ENCODE results near the gene VARS2. TPM values are rescaled to one million over a fixed set of nuclear protein-coding genes. Genes with fewer than 3 reads are reported as not detected.
"Not testable (repeated sequence)": the region's sequence is repeated elsewhere in the genome, so short reads cannot be mapped to it uniquely, and the experiment has no call there.

The VARS2 gene
- polyA plus RNA-seq (2013, experiment 1 of 2) = 12.1 TPM
- polyA plus RNA-seq (2013, experiment 2 of 2) = 13.9 TPM

GRCh38 chr6:30914076-30914853 is at the start of gene VARS2:
VARS2 (plus strand) TSS chr6:30914238; CDS start chr6:30914837, 599 bp downstream.
- peak within 1 kb of the TSS; percentile 53 for H3K18ac ChIP-seq (ENCODE audit: low read length)

GRCh38 chr6:30864325-30864724 is 49.7 kb upstream of the VARS2 start:
- H3K4me3 ChIP-seq (ENCODE audit: low read length) = no peak overlapping the region
- H4K5ac ChIP-seq (ENCODE audit: low read length) = no peak overlapping the region
- H3K56ac ChIP-seq (ENCODE audit: low read length) = no peak overlapping the region
- no peak overlapping the region for H3K27ac ChIP-seq (ENCODE audit: low read depth, low read length)
- no peak overlapping the region for H2BK15ac ChIP-seq (replicated peaks; ENCODE audit: low read depth)
- H2BK5ac ChIP-seq (ENCODE audit: low read length) = no peak overlapping the region
- no peak overlapping the region for H2AK5ac ChIP-seq (ENCODE audit: low read length)
- no CpG with 5 or more reads among the region's 4 CpGs for WGBS (ENCODE audit: extremely low coverage, insufficient coverage, low lambda C conversion rate)
- H3K27me3 ChIP-seq (ENCODE audit: insufficient read depth, low read length, poor library complexity) = no peaks in the 10 kb centered on the region
- no peak overlapping the region for H3K9ac ChIP-seq (ENCODE audit: low read length)
- H3K4me1 ChIP-seq (ENCODE audit: control insufficient read depth, low read depth, low read length) = no peaks in the 10 kb centered on the region
- H2BK120ac ChIP-seq (ENCODE audit: low read depth, low read length) = no peak overlapping the region
- H4K8ac ChIP-seq (ENCODE audit: low read depth, low read length) = no peak overlapping the region
- H3K23ac ChIP-seq (ENCODE audit: low read length) = no peak overlapping the region
- no peak for DNase-seq
- no peak overlapping the region for H3K4me2 ChIP-seq (ENCODE audit: low read length)
- no peaks in the 10 kb centered on the region for H3K79me1 ChIP-seq (ENCODE audit: low read length)
- no peak overlapping the region for H3K4ac ChIP-seq (ENCODE audit: low read depth, low read length)
- H3K36me3 ChIP-seq (ENCODE audit: control insufficient read depth, insufficient read depth, low read length) = no peaks in the 10 kb centered on the region
- H3K18ac ChIP-seq (ENCODE audit: low read length) = no peak overlapping the region
- H3K79me2 ChIP-seq (ENCODE audit: control insufficient read depth, insufficient read depth, low read length) = no peaks in the 10 kb centered on the region

More at GRCh38 chr6:30914076-30914853, at the start of gene VARS2:
- no peak within 1 kb of the TSS for H2BK120ac ChIP-seq (ENCODE audit: low read depth, low read length)
- H3K56ac ChIP-seq (ENCODE audit: low read length) = peak within 1 kb of the TSS; percentile 93
- no peaks in the 10 kb centered on the region for H3K27me3 ChIP-seq (ENCODE audit: insufficient read depth, low read length, poor library complexity)
- peak; percentile 84 for DNase-seq
- peak within 1 kb of the TSS; percentile 15 for H3K4me3 ChIP-seq (ENCODE audit: low read length)
- H3K9ac ChIP-seq (ENCODE audit: low read length) = peak within 1 kb of the TSS; percentile 88
- H3K36me3 ChIP-seq (ENCODE audit: control insufficient read depth, insufficient read depth, low read length) = no peaks in the 10 kb centered on the region
- no peak within 1 kb of the TSS for H3K27ac ChIP-seq (ENCODE audit: low read depth, low read length)
- H3K79me2 ChIP-seq (ENCODE audit: control insufficient read depth, insufficient read depth, low read length) = no peaks in the 10 kb centered on the region
- no peak within 1 kb of the TSS for H4K5ac ChIP-seq (ENCODE audit: low read length)
- H3K4me2 ChIP-seq (ENCODE audit: low read length) = peak within 1 kb of the TSS; percentile 77
- no peak within 1 kb of the TSS for H2BK5ac ChIP-seq (ENCODE audit: low read length)
- H3K79me1 ChIP-seq (ENCODE audit: low read length) = no peaks in the 10 kb centered on the region
- H3K4me1 ChIP-seq (ENCODE audit: control insufficient read depth, low read depth, low read length) = no peaks in the 10 kb centered on the region
- H2BK15ac ChIP-seq (replicated peaks; ENCODE audit: low read depth) = no peak within 1 kb of the TSS
- no CpG with 5 or more reads among the region's 52 CpGs for WGBS (ENCODE audit: extremely low coverage, insufficient coverage, low lambda C conversion rate)
- H2AK5ac ChIP-seq (ENCODE audit: low read length) = peak within 1 kb of the TSS; percentile 56
- H4K8ac ChIP-seq (ENCODE audit: low read depth, low read length) = peak within 1 kb of the TSS; percentile 78
- H3K4ac ChIP-seq (ENCODE audit: low read depth, low read length) = peak within 1 kb of the TSS; percentile 40
- H3K23ac ChIP-seq (ENCODE audit: low read length) = peak within 1 kb of the TSS; percentile 95

GRCh38 chr6:30869241-30869749 is 44.7 kb upstream of the VARS2 start:
- not testable (repeated sequence) for H3K27ac ChIP-seq (ENCODE audit: low read depth, low read length); H3K56ac ChIP-seq (ENCODE audit: low read length); H3K9ac ChIP-seq (ENCODE audit: low read length); H3K79me2 ChIP-seq (ENCODE audit: control insufficient read depth, insufficient read depth, low read length); H3K27me3 ChIP-seq (ENCODE audit: insufficient read depth, low read length, poor library complexity); H4K8ac ChIP-seq (ENCODE audit: low read depth, low read length); H3K18ac ChIP-seq (ENCODE audit: low read length); H4K5ac ChIP-seq (ENCODE audit: low read length); H3K79me1 ChIP-seq (ENCODE audit: low read length); H2BK5ac ChIP-seq (ENCODE audit: low read length); H3K4ac ChIP-seq (ENCODE audit: low read depth, low read length); H3K4me3 ChIP-seq (ENCODE audit: low read length); H3K4me2 ChIP-seq (ENCODE audit: low read length); H3K23ac ChIP-seq (ENCODE audit: low read length); H2AK5ac ChIP-seq (ENCODE audit: low read length); H3K36me3 ChIP-seq (ENCODE audit: control insufficient read depth, insufficient read depth, low read length); H3K4me1 ChIP-seq (ENCODE audit: control insufficient read depth, low read depth, low read length); H2BK120ac ChIP-seq (ENCODE audit: low read depth, low read length); H2BK15ac ChIP-seq (replicated peaks; ENCODE audit: low read depth)
- WGBS (ENCODE audit: extremely low coverage, insufficient coverage, low lambda C conversion rate) = no CpG with 5 or more reads among the region's 12 CpGs
- peak; percentile 20 for DNase-seq

GRCh38 chr6:30870546-30870945 is 43.5 kb upstream of the VARS2 start:
- H3K18ac ChIP-seq (ENCODE audit: low read length) = no peak overlapping the region

GRCh38 chr6:30871592-30872183 is 42.4 kb upstream of the VARS2 start:
- Histone ChIP-seq H3K27ac (ENCODE audit: low read depth, low read length) (no peak overlapping the region), H3K79me1 (ENCODE audit: low read length) (no peaks in the 10 kb centered on the region), H3K4me1 (ENCODE audit: control insufficient read depth, low read depth, low read length) (no peaks in the 10 kb centered on the region), H2BK15ac (replicated peaks; ENCODE audit: low read depth) (no peak overlapping the region), H3K4me2 (ENCODE audit: low read length) (no peak overlapping the region), H3K18ac (ENCODE audit: low read length) (no peak overlapping the region), H3K4me3 (ENCODE audit: low read length) (no peak overlapping the region), H2AK5ac (ENCODE audit: low read length) (no peak overlapping the region), H3K36me3 (ENCODE audit: control insufficient read depth, insufficient read depth, low read length) (no peaks in the 10 kb centered on the region), H3K23ac (ENCODE audit: low read length) (no peak overlapping the region), H2BK5ac (ENCODE audit: low read length) (no peak overlapping the region), H4K5ac (ENCODE audit: low read length) (no peak overlapping the region), H4K8ac (ENCODE audit: low read depth, low read length) (no peak overlapping the region), H2BK120ac (ENCODE audit: low read depth, low read length) (no peak overlapping the region), H3K79me2 (ENCODE audit: control insufficient read depth, insufficient read depth, low read length) (no peaks in the 10 kb centered on the region), H3K27me3 (ENCODE audit: insufficient read depth, low read length, poor library complexity) (no peaks in the 10 kb centered on the region), H3K56ac (ENCODE audit: low read length) (no peak overlapping the region), H3K4ac (ENCODE audit: low read depth, low read length) (no peak overlapping the region), H3K9ac (ENCODE audit: low read length) (no peak overlapping the region)
- no CpG with 5 or more reads among the region's 4 CpGs for WGBS (ENCODE audit: extremely low coverage, insufficient coverage, low lambda C conversion rate)
- DNase-seq = no peak

More at GRCh38 chr6:30870546-30870945, 43.5 kb upstream of the VARS2 start:
- no peaks in the 10 kb centered on the region for H3K79me2 ChIP-seq (ENCODE audit: control insufficient read depth, insufficient read depth, low read length)
- H3K9ac ChIP-seq (ENCODE audit: low read length) = no peak overlapping the region
- H3K4me1 ChIP-seq (ENCODE audit: control insufficient read depth, low read depth, low read length) = no peaks in the 10 kb centered on the region
- no peaks in the 10 kb centered on the region for H3K36me3 ChIP-seq (ENCODE audit: control insufficient read depth, insufficient read depth, low read length)
- H3K4ac ChIP-seq (ENCODE audit: low read depth, low read length) = no peak overlapping the region
- H3K4me3 ChIP-seq (ENCODE audit: low read length) = no peak overlapping the region
- H2AK5ac ChIP-seq (ENCODE audit: low read length) = no peak overlapping the region
- no peaks in the 10 kb centered on the region for H3K27me3 ChIP-seq (ENCODE audit: insufficient read depth, low read length, poor library complexity)
- no peak overlapping the region for H4K5ac ChIP-seq (ENCODE audit: low read length)
- no peak overlapping the region for H2BK120ac ChIP-seq (ENCODE audit: low read depth, low read length)
- no peak overlapping the region for H3K56ac ChIP-seq (ENCODE audit: low read length)
- H4K8ac ChIP-seq (ENCODE audit: low read depth, low read length) = no peak overlapping the region
- no peak overlapping the region for H2BK5ac ChIP-seq (ENCODE audit: low read length)
- DNase-seq = no peak
- no peak overlapping the region for H3K23ac ChIP-seq (ENCODE audit: low read length)
- no peak overlapping the region for H3K27ac ChIP-seq (ENCODE audit: low read depth, low read length)
- no peak overlapping the region for H2BK15ac ChIP-seq (replicated peaks; ENCODE audit: low read depth)
- no peaks in the 10 kb centered on the region for H3K79me1 ChIP-seq (ENCODE audit: low read length)
- H3K4me2 ChIP-seq (ENCODE audit: low read length) = no peak overlapping the region
